NK-92 treated with Interleukin-12 subunit alpha and Interleukin-12 subunit beta, amount 100 ng/mL, for 24 hours (cell line): Measurements from ENCODE around the gene CPTP.

Experiments
- DNase-seq: peaks from one replicate; lab custom pipeline; 2025; lab: John Stamatoyannopoulos, UW

The CPTP gene

DNA sequence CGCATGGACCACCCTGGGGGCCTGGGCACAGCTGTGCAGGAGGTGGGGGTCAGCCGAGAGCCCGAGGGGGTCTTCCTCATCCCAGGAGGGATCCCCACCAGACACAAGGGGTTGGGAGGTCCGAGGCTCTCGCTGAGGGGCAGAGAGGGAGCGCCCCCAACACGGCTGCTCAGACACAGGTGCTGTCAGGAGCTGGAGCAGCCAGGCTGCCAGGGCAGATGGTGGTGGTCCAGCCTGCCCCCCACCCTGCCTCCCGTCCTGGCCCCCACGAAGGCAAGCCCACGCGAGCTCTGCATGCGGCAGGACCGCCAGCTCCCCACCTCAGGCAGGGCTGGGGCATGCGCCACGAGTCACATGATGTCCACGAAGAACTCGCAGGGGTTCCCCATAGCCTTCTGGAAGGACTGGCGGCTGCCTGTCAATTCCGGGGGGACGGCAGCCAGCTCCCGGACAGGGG, 11.2 kb downstream of the CPTP start:
- DNase-seq, result no peak

GRCh38 chr1:1336446-1336845, 11.8 kb downstream of the CPTP start:
- no peak for DNase-seq

DNA sequence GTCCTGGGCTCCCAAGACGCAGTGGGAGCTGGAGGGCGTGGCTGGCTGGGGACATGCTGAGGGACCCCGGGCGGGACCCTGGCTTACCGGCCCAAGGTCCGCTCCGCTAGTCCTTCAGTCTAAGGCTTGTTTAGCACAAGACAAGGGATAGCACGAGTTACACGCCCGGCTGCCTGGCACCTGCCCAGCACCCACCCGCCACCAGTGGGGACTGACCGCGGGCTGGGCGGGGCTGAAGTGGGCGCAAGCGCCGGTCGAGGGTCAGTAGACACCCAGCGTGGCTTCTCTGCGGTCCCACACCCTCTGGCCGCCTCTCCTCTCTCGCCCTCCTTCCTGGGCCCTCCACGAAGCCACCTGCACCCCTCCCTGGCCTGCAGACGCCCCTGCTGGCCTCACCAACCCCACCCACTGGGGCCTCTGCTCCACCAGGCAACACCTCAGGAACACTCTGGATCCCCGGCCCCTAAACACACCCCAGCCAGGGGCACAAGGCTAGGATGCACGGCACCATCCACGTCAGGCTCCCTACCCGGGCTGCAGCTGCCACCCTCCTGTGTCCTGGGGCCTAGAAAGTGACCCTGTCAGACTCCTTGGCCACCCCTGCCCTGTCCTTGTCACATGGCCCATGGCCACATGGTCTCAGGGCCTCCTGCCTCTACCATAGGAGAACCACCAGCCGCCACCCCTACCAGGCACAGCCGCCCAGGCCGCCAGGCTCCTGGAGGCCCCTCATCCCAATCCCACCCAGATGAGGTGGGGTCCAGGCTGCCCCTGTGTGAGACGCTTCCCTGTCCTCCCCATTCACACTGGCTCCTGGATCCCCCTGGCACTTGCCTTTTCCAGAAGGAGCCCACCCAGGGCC, 12.6 kb downstream of the CPTP start:
- no peak for DNase-seq

- no peak for DNase-seq
Observed at GRCh38 chr1:1337793-1338147, 13.2 kb downstream of the CPTP start.

DNA sequence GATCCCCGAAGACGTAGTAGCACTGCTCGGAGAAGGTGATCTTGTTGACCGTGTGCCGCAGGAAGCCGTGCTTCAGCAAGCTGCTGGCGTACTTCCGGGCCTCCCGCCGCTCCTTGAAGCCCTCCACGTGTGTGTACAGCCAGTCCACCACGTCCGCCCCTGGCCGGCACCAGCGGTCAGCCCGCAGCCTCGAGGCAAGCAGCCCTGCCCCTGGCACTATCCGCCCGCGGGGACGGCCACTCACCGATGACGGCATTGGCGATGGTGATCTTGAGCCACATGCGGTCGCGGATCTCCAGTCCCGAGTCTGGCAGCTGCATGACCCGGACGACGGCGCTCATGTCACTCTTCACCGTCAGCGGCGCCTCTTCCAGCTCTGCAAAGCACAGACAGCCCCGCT, 13.7 kb downstream of the CPTP start:
- DNase-seq, result no peak

- DNase-seq, result no peak
Observed at GRCh38 chr1:1340185-1340584, 15.6 kb downstream of the CPTP start.

DNA sequence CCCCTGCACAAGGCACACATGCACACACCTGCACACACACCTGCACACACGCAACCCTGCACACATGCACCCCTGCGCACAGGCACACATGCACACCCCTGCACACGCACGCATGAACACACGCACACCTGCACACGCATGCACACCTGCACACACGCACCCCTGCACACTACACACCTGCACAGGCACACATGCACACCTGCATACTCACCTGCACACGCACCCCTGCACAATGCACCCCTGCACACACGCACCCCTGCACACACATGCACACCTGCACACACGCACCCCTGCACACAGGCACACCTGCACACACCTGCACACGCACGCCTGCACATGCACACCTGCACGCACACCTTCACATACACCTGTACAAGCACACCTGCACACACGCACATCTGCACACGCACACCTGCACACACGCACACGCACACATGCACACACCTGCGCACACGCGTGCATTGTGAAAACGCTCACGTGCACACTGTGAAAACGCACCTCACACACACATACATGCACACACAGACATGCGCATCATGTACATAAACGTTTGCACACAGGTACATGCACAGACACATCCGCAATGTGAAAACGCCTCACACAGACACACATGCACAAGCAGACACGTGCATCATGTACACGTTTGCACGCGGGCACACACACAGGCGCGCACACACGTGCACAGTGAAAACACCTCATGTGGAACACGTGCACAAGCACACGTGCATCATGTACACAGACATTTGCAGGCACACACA, 16.4 kb downstream of the CPTP start:
- DNase-seq, result no peak

GRCh38 chr1:1341549-1342021, 17.0 kb downstream of the CPTP start:
- no peak for DNase-seq

DNA sequence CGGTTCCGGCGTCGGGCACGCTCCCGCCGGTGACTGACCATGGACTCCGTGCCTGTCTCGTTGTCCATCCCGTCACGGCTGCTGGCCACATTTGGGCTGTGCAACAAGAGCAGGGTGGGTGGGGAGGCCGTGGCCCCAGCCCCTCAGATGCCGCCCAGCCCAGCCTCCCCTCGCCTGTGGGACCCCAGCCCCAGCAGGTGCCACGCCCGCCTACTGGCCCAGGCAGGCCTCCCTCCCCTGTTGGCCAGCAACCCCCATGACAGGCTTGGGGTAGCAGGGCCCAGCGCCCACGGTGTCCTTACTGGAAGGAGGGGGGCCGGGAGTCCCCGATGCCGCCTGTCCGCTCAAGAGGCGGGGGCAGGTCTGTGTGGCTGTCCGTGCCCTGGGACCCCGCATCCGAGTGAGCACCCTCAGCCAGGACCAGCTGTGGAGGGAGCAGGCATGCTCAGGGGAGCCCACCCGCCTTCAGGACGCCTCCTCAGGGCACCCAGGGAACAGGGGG, 17.5 kb downstream of the CPTP start:
- DNase-seq, result no peak

- DNase-seq, result no peak
Observed at GRCh38 chr1:1342584-1343115, 18.0 kb downstream of the CPTP start.

DNA sequence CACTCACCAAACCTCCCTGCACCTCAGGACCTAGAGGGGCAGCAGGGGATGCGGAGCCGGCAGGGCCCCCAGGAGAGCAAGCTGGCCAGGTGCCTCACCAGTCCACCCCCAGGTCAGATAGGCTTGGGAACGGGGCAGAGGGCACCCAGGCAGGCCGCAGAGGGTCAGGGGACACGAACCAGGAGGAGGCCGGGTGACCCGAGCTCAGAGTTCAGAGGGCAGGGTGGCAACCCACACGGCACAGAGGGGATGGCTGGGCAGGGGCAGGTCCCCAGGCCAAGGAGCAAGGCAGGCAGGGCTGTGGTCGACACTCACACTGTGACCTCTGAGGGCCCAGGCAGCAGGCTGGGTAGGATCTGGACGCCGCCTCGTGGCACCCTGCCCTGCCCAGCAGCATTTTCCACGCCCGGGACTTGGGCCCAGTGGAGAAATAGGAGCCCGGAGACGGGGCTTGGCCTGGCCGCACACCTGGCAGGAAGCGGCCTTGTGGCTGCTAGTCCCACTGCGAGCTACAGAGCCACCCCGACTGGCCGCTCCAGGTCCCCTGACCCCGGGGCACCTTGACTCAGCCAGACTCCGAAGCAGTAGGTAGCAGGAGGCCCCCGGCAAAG, 19.3 kb downstream of the CPTP start:
- DNase-seq, result no peak

GRCh38 chr1:1344655-1345361, 20.2 kb downstream of the CPTP start:
- DNase-seq, result peak; percentile 51

DNA sequence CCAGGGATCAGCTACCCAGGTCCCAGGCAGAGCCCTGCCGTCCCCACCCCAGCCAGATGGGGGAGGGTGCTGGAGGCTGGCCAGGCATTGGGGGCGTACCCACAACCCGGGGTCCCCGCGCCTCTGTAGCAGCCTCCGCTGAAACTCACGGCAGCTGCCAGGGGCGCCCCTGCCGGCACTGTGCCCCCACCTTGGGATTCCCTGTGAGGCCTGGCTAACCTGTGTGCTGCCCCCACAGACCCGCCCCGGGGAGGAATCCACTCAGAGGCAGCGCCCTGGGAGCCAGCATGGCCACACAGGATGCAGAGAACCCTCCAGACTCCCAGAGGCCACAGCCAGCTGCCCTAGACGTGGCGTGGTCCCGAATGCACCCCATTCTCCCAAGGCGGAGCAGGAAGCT, 20.8 kb downstream of the CPTP start:
- no peak for DNase-seq

DNA sequence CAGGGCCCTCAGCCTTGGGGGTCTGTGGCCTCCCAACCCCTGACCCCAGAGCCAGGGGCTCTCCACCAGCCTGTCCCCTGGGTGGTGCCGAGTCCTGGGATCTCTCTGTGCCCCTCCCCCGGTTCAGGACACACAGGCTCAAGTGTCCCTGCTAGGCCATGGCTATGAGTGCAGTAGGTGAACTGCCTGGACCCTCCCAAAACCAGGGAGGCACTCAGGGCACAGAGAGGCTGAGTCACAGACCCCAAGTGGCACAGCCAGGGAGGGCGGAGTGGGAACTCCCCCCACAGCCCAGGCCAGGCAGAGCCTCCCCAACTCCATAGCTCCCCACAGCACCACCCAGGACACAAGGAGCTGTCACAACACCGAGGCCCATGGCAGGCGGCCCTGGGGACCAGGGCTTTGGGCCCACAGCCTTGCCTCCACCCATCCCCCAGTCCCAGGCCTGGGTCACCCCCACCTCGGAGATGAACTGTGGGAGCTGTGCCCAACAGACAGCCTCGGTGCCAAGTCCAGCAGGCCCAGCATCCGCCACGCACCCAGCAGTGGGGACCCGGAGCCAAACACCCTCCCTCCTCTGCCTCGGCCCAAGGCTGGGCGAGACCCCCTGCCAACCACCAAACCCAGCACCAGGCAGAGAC, 21.4 kb downstream of the CPTP start:
- no peak for DNase-seq

DNA sequence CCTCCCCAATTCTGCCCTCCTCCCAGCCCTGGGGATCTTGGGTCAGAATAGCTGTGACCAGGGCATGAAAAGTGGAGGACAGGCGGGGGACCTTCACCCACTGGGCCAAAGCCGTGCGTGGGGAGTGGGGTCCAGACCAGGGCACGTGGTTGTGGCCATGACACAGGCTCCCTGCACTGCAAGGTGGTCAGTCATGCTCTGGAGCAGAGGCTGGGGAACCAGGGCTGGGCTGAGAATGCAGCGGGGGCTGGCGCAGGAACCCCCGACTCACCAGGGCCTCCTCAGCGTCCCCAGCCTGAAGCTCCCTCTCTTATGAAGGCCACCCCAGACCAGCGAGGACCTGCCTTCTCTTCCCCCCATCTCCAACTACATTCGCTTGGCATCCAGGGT, 21.9 kb downstream of the CPTP start:
- DNase-seq, result no peak

GRCh38 chr1:1347026-1347595, 22.5 kb downstream of the CPTP start:
- DNase-seq, result no peak

DNA sequence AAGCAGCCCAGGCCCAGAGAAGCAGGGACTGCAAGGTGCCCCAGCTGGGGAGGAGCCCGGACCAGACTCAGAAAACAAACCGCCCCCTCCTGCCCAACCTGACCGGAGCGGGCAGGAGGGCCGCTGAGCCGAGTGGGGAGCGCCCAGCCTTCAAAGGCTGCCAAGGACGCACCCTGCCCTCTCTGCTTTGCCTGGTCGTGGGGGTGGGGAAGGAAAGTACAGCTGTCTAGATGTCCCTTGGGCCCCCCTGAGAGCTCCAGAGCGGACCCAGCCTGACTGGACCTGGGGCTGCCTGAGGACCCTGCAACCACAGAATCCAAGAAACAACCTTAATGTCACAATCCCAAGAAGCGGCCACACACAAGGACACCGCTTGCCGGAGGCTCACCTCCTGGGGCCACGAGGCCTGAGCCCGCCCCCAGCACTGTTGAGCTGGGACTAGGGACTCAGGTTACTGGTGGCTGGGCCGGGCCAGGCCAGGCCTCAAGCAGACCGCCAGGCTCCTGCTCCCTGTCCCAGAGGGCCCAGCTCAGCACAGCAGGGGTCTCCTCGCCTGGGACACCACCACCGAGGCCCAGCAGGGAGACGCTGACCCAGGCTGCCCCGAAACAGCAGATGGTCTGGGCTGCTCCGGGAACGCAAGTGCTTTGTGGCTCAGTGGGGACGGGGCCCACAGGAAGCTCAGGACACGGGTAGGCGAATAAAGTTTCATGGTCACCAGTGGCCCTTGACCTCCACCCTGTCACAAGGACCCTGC, 23.2 kb downstream of the CPTP start:
- DNase-seq, result no peak

DNA sequence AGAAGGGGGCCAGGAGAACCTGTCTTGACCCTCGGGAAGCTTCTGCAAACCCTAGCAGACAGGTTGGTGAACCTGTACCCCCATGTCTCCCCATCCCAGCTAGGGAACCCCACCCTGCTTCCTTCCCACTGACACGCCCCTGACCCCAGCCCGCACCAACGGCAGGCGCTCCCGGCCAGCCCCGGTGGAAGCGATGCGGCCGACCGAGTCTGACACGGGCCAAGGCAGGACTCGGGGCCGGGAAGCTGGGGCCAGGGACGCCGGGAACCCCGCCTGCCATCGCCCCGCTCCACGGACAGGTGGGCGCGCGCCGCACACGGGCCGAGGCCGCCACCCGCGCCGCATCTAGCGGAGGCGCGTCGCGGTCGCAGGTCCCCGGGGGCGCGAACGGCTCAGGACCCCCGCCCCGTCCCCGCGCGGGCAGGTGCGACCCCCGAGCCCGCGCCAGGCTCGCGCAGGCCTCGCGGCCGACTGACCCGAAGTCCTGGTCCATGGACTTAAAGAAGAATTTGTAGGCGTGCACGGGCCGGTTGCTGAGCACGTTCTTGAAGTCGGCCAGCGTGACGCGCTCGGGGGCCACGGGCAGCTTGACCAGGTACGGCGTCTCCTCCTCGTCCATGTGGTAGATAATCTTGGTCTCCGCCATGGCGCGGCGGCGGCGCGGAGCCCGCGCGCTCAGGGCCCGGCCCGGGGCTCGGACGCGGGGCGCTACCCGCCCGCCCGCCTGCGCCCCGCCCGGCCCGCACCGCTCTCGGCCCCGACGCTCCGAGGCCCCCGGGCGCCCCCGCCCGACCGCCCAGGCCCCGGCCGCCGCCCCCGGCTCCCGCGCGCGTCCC, 24.0 kb downstream of the CPTP start:
- DNase-seq, result no peak
